ENCODE data around the gene DDX49.
A peak's percentile ranks its signal among the peaks of the same experiment; 100 is the strongest.

DDX49 gene

DNA sequence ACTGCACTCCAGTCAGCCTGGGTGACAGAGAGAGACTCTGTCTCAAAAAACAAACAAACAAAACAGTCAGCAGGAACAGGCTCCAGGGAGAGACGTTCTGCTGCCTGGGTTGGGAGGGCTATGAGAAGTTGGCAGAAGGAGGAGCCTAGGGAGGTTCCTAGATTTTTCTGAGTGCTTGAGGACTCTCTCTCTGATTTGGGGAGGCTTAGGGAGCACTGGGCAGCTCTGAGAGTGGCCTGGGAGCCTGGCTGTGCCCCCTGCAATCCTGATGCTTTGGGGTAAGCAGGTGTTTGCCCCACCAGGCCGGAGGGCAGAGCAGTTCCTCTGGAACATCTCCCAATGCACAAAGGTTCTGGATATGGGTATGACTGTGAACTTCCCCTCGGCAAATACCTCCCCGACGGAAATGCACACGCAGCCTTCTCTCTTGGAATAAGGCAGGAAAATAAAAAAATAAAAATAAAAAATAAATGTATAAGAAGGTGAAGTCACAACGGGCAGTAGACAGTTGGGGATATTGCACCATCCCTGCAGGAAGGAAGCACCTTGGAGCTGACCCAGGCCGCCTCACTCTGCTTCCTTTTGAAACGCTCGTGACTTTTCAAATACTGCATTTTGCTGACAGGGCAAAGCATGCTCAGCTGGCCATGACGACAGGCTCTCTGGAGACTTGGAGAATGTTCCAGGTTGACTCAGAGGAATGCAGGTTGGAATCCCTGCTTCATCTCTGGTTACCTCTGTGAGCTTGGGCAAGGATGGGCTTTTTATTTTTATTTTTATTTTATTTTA, 48.0 kb downstream of the DDX49 start:
- DNase-seq = peak in 5 of 56 donors; percentile 4 to 45 (median 7)

DNA sequence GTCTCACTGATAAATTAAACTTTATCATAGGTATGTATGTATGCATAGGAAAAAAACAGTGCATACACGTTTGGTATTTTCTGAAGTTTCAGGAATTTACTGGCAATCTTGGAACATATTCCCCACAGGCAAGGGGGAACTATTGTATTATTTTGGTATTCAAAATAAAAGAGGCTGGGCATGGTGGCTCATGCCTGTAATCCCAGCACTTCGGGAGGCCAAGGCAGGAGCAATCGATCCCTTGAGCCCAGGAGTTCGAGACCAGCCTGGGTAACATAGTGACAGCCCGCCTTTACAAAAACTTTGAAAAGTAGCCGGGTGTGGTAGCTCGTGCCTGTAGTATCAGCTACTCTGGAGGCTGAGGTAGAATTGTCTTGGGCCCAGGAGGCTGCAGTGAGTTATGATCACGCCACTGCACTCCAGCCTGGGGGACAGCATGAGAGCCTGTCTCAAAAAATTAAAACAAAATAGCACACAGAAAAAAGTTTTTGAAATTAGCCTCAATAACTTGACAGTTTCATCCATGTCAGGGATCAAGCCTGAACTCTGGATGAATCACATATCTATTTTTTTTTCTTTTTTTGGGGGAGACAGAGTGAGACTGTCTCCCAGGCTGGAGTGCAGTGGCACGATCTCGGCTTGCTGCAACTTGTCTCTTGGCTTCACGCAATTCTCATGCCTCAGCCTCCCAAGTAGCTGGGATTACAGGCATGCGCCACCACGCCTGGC, 50.6 kb downstream of the DDX49 start:
- DNase-seq = no peak

DNA sequence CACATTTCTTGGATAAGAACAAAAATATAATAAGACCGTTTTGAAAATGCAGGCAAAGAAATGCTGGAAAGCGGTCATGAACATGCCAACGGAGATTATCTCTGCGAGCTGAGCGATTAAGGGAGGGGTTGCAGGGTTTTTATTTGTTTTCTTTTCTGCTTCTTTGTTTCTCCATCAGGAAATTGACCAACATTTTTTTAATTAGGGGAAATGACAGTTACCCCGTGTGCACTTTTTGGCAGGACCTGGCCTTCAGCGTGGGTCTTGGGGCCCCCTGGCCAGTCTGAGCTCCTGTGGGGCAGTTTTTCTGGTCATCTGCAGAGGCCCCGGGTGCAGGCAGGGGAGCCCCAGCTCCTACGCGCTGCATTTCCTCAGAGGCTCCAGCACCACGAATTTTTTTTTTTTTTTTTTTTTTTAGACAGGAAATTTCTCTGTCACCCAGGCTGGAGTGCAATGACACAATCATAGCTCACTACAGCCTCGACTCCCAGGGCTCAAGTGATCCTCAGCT, 52.8 kb downstream of the DDX49 start:
- DNase-seq = no peak

DNA sequence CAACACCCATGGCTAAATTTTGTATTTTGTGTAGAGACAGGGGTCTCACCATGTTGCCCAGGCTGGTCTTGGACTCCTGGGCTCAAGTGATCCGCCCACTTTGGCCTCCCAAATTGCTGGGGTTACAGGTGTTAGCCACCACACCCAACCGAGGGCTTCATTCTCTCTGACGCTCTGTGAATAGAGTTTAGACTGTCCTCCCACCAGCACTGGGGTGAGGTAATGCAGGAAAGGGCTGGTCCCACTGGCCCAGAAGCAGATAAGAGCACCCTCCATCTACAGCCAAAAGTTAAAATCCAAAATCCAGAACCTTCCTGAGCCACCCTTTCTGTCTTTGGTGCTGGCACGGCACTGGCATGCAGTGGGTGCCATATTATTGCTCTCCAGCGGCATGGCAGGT, 53.3 kb downstream of the DDX49 start:
- no peak for DNase-seq

- DNase-seq = no peak
Measured at GRCh38 chr19:18975011-18975410, 55.5 kb downstream of the DDX49 start.

DNA sequence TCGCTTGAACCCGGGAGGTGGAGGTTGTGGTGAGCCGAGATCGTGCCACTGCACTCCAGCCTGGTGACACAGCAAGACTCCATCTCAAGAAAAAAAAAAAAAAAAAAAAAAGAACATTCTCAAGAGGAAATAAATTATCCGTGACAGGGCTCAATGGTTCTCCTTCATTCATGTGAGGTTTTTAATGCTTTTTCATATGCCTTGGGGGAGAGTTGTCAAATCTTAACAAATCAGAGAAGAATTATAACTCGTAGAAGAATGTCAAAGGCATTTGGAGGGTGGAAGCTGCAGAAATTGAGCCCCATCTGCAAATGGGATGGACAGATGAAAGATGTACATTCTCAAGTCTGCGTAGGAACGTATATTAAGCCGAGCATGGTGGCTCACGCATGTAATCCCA, 56.4 kb downstream of the DDX49 start:
- DNase-seq = no peak

All from amygdala (tissue), 56 donors.